ENCODE data around the gene SKA3.

- no peak for TF ChIP-seq EP300 (IDR thresholded peaks at IDR 0.05; ENCODE audit: low read depth)
- TF ChIP-seq CTCF (IDR thresholded peaks at IDR 0.05): no peak
Measured at GRCh38 chr13:21124852-21125251, 51.5 kb downstream of the SKA3 start.

All from transverse colon (tissue), 3 donors.